Esophagus squamous epithelium (tissue), 5 donors: ENCODE results near the gene TGM6. TPM values are rescaled to one million over a fixed set of nuclear protein-coding genes. Genes with fewer than 3 reads are reported as not detected.

ENCODE experiments used
- DNase-seq: peaks from one replicate; lab custom pipeline; 2025; lab: John Stamatoyannopoulos, UW
- H3K27ac ChIP-seq, 4 donors: fragments of 200-600 bp; sonication (generic); one replicate each; pipeline ENCODE4 v1.5.1; 2016 to 2019; ENCODE audit warnings: mild to moderate bottlenecking in 1 of 4
- H3K27me3 ChIP-seq, 4 donors: fragments of 200-600 bp; sonication (generic); 1 replicate in 3 of 4; 2 replicates in 1 of 4; pipeline versions ENCODE4 v1.5.1 to v1.6.0; 2017 to 2021; ENCODE audit warnings: antibody characterized with exemption in 1 of 4
- H3K36me3 ChIP-seq, 3 donors: fragments of 200-600 bp; sonication (generic); one replicate each; pipeline ENCODE4 v1.5.1; 2016 to 2019
- H3K4me1 ChIP-seq, 3 donors: fragments of 200-600 bp; sonication (generic); one replicate each; pipeline ENCODE4 v1.5.1; 2017 to 2019
- H3K4me3 ChIP-seq, 4 donors: fragments of 200-600 bp; sonication (generic); 1 replicate in 3 of 4; 2 replicates in 1 of 4; pipeline ENCODE4 v1.5.1; 2016 to 2019; ENCODE audit warnings: mild to moderate bottlenecking in 2 of 4, moderate library complexity in 1 of 4
- H3K9me3 ChIP-seq, 3 donors: fragments of 200-600 bp; sonication (generic); one replicate each; pipeline ENCODE4 v1.5.1; 2016 to 2019
- CTCF ChIP-seq, 6 experiments: fragments of 450-650 bp in 4 of 6; fragments of 200-600 bp in 2 of 6; sonication (generic) in 2 of 6; IDR thresholded peaks; one replicate each; pipeline ENCODE4 v1.5.1; 2016 to 2019; ENCODE audit warnings: antibody characterized with exemption in 6 of 6, mild to moderate bottlenecking in 4 of 6, moderate library complexity in 4 of 6
- POLR2A ChIP-seq, 4 donors: fragments of 450-650 bp; IDR thresholded peaks; one replicate each; pipeline ENCODE4 v1.6.1; 2017; ENCODE audit warnings: antibody characterized with exemption in 4 of 4, mild to moderate bottlenecking in 4 of 4, moderate library complexity in 3 of 4
- WGBS, 2 donors: methylation state at CpG; one replicate each; pipeline ENCODE4 v1.1.5; 2018; 5-methylcytosine and 5-hydroxymethylcytosine counted together
- intact Hi-C: fragments of 100-400 bp; cut with DNase I; formaldehyde crosslinking; loops from one replicate; pipeline ENCODE4 v1.15.0; 2022
- small RNA-seq, 4 donors: library from RNA; depleted of rRNA; stranded (forward); fragments of <200 nt; gene quantifications; one replicate each; pipeline ENCODE3, GENCODE V24; 2016
- total RNA-seq, 4 donors: library from RNA; depleted of rRNA; stranded (reverse); fragments of >200 nt; gene quantifications; one replicate each; pipeline ENCODE4 v1.1.0, GENCODE V29; 2016
- donor health status: DM: yes; HTN: yes; CAD: no.

TGM6 gene
- total RNA-seq, 4 donors from 2014 or later, result not detected

DNA sequence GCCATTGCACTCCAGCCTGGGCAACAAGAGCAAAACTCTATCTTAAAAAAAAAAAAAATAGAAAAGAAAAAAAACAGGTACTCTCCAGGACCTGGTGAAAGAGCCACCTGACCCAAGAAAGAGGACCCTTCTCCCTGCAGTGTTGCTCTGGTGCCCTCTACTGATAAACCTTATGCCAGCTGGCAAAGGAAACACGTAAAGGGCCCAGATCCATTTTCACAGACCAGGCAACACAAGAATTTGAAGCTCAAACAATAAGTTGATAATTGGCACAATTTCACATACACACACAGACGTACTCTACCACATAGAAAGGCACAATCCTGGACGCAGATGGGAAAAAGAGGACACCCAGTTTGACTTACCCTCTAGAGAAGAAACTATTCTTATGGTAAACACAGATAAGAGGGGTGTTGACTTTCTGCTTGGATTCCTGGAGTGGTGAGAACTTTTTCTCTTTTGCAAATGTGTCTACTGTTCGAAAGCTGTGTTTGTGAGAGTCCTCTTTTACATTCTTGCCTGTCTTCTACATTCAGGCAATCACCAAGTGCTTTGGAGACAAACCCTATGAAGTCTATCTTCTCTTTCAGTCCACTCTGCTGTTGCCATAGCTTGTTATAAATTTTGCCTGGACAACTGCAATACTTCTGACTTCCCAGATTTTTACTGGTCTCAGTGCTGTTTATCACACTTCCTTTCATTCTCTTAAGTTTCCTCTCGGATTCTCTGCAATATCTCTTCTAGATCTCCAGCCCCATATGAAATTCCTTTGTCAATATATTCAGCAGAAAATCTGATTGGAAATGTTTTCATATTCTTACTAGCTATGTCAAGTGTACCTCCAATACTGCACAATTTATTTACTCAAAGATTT, 96.3 kb downstream of the TGM6 start:
- H3K9me3 ChIP-seq, result no peaks in the 10 kb centered on the region
- intact Hi-C loops, result no loop called here
- no peak overlapping the region for H3K27ac ChIP-seq
- H3K36me3 ChIP-seq, result peaks cover 0 to 26% (median 2%) of the 10 kb centered on the region in 3 donors
- no peaks in the 10 kb centered on the region for H3K27me3 ChIP-seq
- H3K4me3 ChIP-seq, result no peak overlapping the region
- DNase-seq, result no peak
- no peaks in the 10 kb centered on the region for H3K4me1 ChIP-seq
- TF ChIP-seq CTCF (IDR thresholded peaks at IDR 0.05), result no peak
- no peak for TF ChIP-seq POLR2A (IDR thresholded peaks at IDR 0.05)
- 82 to 87% methylated on average over 5 of the region's 5 CpGs for WGBS, 2 donors

DNA sequence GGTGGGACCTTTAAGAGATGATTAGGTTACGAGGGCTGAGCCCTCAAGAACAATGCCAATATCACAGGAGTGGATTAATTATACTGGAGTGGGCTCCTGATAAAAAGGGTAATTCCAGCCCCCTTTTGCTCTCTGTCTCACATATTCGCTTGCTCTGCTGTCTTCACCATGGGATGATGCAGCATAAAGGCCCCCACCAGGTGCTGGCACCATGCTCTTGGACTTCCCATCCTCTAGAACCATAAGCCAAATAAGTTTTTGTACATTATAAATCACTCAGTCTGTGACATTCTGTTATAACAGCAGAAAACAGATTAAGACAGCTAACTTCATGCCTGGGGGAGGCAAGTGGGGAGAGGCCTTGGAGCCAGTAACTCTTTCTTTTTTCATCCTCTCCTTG, 99.7 kb downstream of the TGM6 start:
- intact Hi-C loops, result no loop called here
- no peak for DNase-seq
- H3K36me3 ChIP-seq, result peaks cover 10 to 60% (median 15%) of the 10 kb centered on the region in 3 donors
- no peak overlapping the region for H3K27ac ChIP-seq
- no peaks in the 10 kb centered on the region for H3K4me1 ChIP-seq
- H3K4me3 ChIP-seq, result no peak overlapping the region
- TF ChIP-seq CTCF (IDR thresholded peaks at IDR 0.05) (no peak), POLR2A (IDR thresholded peaks at IDR 0.05) (no peak)
- H3K9me3 ChIP-seq, result no peaks in the 10 kb centered on the region
- 94 to 97% methylated on average over 2 of the region's 2 CpGs for WGBS, 2 donors
- H3K27me3 ChIP-seq, result no peaks in the 10 kb centered on the region

Small RNA genes within 50 kb of the gene (small RNA-seq; reads per million reads assigned to genes)
- 0 reads per million in 4 donors for gene RF00019

Other genes with a start within 250 kb of the TGM6 start
- 1,000 to 10,000 TPM in 3 of 4 donors, 100 to 1,000 TPM in 1; 626 to 2,995 (median 1,370) TPM for gene TGM3, start 84.9 kb upstream of the TGM6 start, total RNA-seq
- gene SNRPB, start 89.9 kb downstream of the TGM6 start, total RNA-seq, result 100 to 1,000 TPM; 244 to 393 (median 277) TPM
- 10 to 100 TPM in 1 of 4 donors, 1 to 10 TPM in 3; 4.9 to 13.2 (median 5.4) TPM for gene ZNF343, start 128.0 kb downstream of the TGM6 start, total RNA-seq
- under 1 TPM in 1 of 4 donors, not detected in 3; 0.19 TPM for gene TMC2, start 155.7 kb downstream of the TGM6 start, total RNA-seq